H4 (cell line): Measurements from ENCODE around the gene PROSER2. TPM values are rescaled to one million over a fixed set of nuclear protein-coding genes. Genes with fewer than 3 reads are reported as not detected.

ENCODE experiments used
- DNase-seq: peaks from one replicate; pipeline ENCODE4 v3.0.0-alpha.2; 2015; ENCODE audit warnings: low spot score
- total RNA-seq: library from RNA; depleted of rRNA; stranded (reverse); fragments of >200 nt; shearing (Covaris generic); gene quantifications from 2 replicates; pipeline ENCODE4 v1.2.3, GENCODE V29; 2014; rRNA removed

PROSER2 gene
- total RNA-seq, 1 experiment from 2014 or later = 1.9 TPM

DNA sequence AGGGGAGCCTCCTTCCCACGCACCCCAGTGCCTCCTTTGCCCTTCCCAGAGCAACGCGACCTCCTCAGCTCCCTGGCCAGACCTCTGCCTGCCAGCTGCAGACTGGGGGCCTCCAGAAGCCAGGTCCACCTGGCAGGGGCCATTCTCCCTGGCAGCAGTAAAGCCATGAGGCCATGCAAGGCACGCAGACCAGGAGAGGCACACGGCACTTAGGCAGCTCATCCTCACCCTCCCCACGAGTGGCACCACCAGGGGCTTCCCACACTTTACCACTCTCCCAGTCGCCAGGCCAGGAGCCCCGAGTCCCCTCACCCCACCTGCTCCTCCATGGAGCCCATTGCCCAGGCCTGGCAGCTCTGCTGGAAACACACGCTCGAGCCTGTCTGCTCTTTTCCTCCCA, 85.4 kb downstream of the PROSER2 start:
- no peak for DNase-seq

DNA sequence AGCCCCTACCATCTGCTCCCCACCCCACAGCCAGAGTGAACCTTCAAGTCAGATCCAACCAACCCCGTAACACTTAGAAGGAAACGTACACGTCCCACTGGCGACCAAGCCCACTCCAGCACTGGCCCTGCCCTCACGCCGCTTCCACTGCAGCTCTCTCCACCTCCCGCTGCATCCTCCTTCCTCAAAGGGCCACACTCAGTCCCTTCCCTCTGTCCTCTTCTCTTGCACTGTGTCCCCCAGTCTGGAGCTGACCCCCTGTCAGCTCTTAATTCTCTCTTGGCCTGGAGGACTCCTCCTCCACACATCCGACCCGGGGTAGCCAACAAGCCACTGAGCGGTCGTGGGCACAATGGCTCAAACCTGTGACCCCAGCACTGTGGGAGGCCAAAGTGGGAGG, 85.8 kb downstream of the PROSER2 start:
- no peak for DNase-seq

DNA sequence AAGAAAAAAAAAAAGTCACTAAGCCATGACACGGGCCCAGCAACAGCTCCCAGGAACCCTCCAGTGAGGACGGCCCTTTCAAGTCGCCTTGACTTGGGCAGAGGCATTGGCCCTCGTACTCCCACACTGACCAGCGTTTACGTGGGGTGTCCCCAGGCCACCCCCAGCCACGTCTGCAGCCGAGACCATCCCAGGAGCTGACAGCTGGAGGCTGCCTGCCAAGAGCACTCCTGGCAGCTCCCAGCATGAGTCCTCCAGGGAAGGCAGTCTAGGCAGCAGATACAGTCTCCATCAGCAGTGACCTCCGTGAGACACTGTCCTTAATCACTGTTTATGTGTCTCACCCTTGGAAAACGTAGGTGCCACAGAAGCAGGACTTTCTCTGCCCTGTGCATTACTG, 86.5 kb downstream of the PROSER2 start:
- DNase-seq = no peak

DNA sequence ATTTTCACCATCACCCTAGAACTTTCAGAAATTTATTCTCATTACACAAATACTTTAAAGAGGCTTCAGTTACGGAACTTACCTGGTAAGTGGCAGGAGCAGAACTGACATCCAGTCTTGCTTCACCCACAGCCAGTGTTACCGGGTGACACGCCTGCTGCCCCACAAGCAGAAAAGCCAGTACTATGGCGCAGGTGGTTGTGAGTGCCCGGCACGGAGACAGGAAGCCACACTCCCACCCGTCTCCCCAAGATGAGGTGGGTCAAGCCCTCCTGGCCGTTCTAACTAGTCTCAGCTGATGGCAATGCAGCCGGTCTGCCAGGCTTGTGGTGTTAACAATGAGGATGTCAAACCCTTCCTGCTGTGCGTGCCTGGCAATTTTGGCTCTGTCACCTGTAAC, 86.9 kb downstream of the PROSER2 start:
- DNase-seq = no peak

DNA sequence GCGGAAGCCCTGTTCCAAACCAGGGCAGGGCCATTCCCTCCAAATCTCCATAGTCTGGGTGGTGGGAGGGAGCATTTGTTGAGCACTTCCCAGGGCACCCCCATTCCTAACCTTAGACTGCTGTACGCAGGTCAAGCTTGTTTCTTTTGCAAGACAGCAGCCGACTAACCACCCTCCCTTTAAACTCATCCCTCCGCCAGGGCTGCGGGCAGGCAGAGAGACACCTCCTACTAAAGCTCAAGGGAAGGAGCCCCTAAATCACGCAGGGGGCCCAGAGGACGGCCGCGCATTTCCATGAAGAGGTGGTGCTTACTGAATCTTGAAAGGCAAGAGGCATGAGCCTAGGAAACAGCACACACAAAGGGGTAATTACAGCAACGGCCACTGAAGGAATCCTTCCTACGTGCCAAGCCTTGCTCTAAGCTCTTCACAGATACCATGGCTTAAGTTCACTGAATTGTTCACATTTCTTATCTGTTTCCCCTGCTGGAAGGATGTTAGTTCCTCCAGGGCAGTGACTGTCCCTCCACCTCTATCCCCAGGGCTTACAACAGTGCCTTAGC, 90.0 kb downstream of the PROSER2 start:
- no peak for DNase-seq

DNA sequence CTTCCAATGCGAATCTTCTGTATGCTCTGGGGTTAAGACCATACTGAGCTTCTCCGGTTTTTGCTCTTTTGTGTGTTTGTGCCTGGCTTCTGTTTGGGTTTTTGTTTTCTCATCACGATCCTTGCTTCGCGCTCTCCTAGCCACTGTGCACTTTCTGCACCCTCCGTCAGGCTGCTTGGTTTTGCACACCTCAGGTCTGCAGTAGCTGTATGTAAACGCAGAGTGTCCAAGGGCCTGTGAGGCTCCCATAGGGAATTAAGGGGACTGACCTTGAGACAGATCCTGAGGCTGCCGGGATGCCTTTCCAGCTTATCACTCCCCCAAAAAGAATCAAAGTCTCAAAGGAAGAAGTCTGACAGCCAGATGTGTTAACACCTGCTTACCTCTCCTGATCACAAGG, 95.2 kb downstream of the PROSER2 start:
- DNase-seq = no peak

DNA sequence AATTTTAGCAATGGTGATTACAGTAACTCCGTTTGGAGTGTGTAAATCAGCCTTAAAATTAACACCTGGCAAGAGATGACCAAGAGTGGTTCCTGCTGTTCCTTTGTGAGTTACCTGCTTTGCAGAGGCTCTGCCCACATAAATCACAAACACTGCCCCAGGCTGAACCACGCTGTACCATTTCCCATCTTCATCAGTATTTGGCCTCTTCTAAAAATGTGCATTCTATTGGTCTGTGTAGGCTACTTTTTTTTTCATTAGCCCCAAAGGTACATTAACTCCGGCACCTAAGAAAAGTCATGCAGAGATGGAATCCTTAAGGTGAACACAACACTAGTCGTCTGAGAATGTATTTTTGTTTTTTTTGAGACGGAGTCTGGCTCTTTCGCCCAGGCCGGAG, 96.1 kb downstream of the PROSER2 start:
- no peak for DNase-seq

Other genes with a start within 250 kb of the PROSER2 start
- gene USP6NL, start 211.7 kb upstream of the PROSER2 start, total RNA-seq = 5.6 and 9.6 TPM in 2 replicates
- 3.6 and 4.4 TPM in 2 replicates for gene ECHDC3, start 81.0 kb upstream of the PROSER2 start, total RNA-seq
- gene UPF2, start 219.5 kb downstream of the PROSER2 start, total RNA-seq = 5.9 and 6.7 TPM in 2 replicates
- gene DHTKD1, start 245.6 kb downstream of the PROSER2 start, total RNA-seq = 7.8 and 8.3 TPM in 2 replicates